H1 (cell line): ENCODE measurements around the gene UBA3. TPM values are rescaled to one million over a fixed set of nuclear protein-coding genes. Genes with fewer than 3 reads are reported as not detected.
A peak's percentile ranks its signal among the peaks of the same experiment; 100 is the strongest.

Experiments used
- CTCF ChIA-PET: fragments of 300-600 bp; sonication (Branson Sonifier 250); formaldehyde crosslinking; loops from one replicate; lab custom pipeline; 2021; ENCODE audit not compliant: partially characterized antibody; lab: Charles Lee
- POLR2A ChIA-PET: fragments of 300-600 bp; sonication (Branson Sonifier 250); formaldehyde crosslinking; loops from one replicate; lab custom pipeline; 2021; ENCODE audit warnings: inconsistent platforms; ENCODE audit not compliant: partially characterized antibody; lab: Charles Lee
- DNase-seq, 2 experiments: peaks; one replicate each; pipeline versions ENCODE4 v3.0.0 to v3.0.0-alpha.2; 2010 to 2022; ENCODE audit warnings: low spot score in 2 of 2, low read depth in 1 of 2, mixed read lengths in 1 of 2
- FAIRE-seq: peaks from 2 replicates; lab custom pipeline; 2011; peaks lifted over from hg19 to GRCh38; lab: Jason Lieb, UNC
- H2AFZ ChIP-seq: 2 replicates; pipeline ENCODE4 v1.8.1; 2012; ENCODE audit warnings: low read length, inconsistent platforms
- H2AK5ac ChIP-seq: 2 replicates; pipeline ENCODE4 v1.6.1; 2013; ENCODE audit warnings: low read depth, low read length
- H2BK120ac ChIP-seq: replicated peaks from 2 replicates; pipeline ENCODE3; 2013; ENCODE audit warnings: low read depth, low read length, inconsistent platforms
- H2BK12ac ChIP-seq: 2 replicates; pipeline ENCODE4 v1.6.1; 2013; ENCODE audit warnings: low read depth, low read length
- H2BK15ac ChIP-seq: 2 replicates; pipeline ENCODE4 v1.6.1; 2013; ENCODE audit warnings: low read length
- H2BK20ac ChIP-seq: 2 replicates; pipeline ENCODE4 v1.6.1; 2013; ENCODE audit warnings: low read length
- H2BK5ac ChIP-seq: 2 replicates; pipeline ENCODE4 v1.6.1; 2013; ENCODE audit warnings: low read depth, low read length
- H3K14ac ChIP-seq: 2 replicates; pipeline ENCODE4 v1.6.1; 2013; ENCODE audit warnings: inconsistent platforms; ENCODE audit not compliant: insufficient read length
- H3K18ac ChIP-seq: 2 replicates; pipeline ENCODE4 v1.6.1; 2013; ENCODE audit warnings: low read length; ENCODE audit errors: extremely low read depth
- H3K23ac ChIP-seq: 2 replicates; pipeline ENCODE4 v1.6.1; 2013; ENCODE audit warnings: inconsistent platforms; ENCODE audit not compliant: insufficient read length
- H3K23me2 ChIP-seq: 2 replicates; pipeline ENCODE4 v1.6.1; 2013; ENCODE audit warnings: low read depth, low read length
- H3K27ac ChIP-seq: 2 replicates; pipeline ENCODE4 v1.6.1; 2011; ENCODE audit warnings: low read depth, low read length, inconsistent platforms
- H3K27me3 ChIP-seq, 4 experiments: replicated peaks in 1 of 4; 1 replicate in 1 of 4; 2 replicates in 3 of 4; pipeline versions ENCODE4 v1.6.1 to v1.8.1; 2011 to 2013; ENCODE audit warnings: low read length in 3 of 4, mild to moderate bottlenecking in 3 of 4, inconsistent platforms in 2 of 4, mixed read lengths in 2 of 4, moderate library complexity in 1 of 4; ENCODE audit not compliant: control insufficient read depth in 3 of 4, insufficient read depth in 3 of 4; ENCODE audit errors: extremely low read depth in 1 of 4
- H3K36me3 ChIP-seq, 4 experiments: 2 replicates each; pipeline versions ENCODE4 v1.6.1 to v1.8.1; 2011 to 2013; ENCODE audit warnings: mild to moderate bottlenecking in 4 of 4, low read length in 3 of 4, moderate library complexity in 2 of 4, control low read depth in 1 of 4, inconsistent platforms in 1 of 4; ENCODE audit not compliant: insufficient read depth in 4 of 4, control insufficient read depth in 2 of 4
- H3K4ac ChIP-seq: replicated peaks from 2 replicates; pipeline ENCODE3; 2013; ENCODE audit warnings: low read length, low read depth, mixed read lengths, inconsistent platforms; ENCODE audit not compliant: insufficient read length
- H3K4me1 ChIP-seq, 4 experiments: replicated peaks in 1 of 4; 1 replicate in 1 of 4; 2 replicates in 3 of 4; pipeline versions ENCODE4 v1.6.1 to v1.8.1; 2011 to 2013; ENCODE audit warnings: low read length in 3 of 4, inconsistent platforms in 2 of 4, mixed read lengths in 1 of 4; ENCODE audit not compliant: insufficient read depth in 4 of 4, control insufficient read depth in 3 of 4
- H3K4me2 ChIP-seq, 2 experiments: 2 replicates each; pipeline versions ENCODE4 v1.6.1 to v1.8.1; 2011 to 2013; ENCODE audit warnings: low read depth in 2 of 2, low read length in 2 of 2, control low read depth in 1 of 2, inconsistent platforms in 1 of 2, mild to moderate bottlenecking in 1 of 2; ENCODE audit not compliant: insufficient read depth in 1 of 2
- H3K4me3 ChIP-seq, 4 experiments: fragments of 200-600, 300-600 bp in 1 of 4; sonication (generic), shearing (Covaris generic), sonication (Bioruptor Twin) in 1 of 4; 2 replicates each; pipeline versions ENCODE4 v1.5.1 to v1.8.1; 2011 to 2016; ENCODE audit warnings: low read length in 4 of 4, low read depth in 3 of 4, control low read depth in 2 of 4, inconsistent platforms in 2 of 4, mild to moderate bottlenecking in 2 of 4, mixed read lengths in 1 of 4, moderate library complexity in 1 of 4; ENCODE audit not compliant: insufficient read depth in 2 of 4; ENCODE audit errors: extremely low read depth in 1 of 4
- H3K56ac ChIP-seq: replicated peaks from 2 replicates; pipeline ENCODE3; 2013; ENCODE audit warnings: low read depth, mild to moderate bottlenecking, mixed read lengths, low read length, inconsistent platforms; ENCODE audit not compliant: insufficient read length
- H3K79me1 ChIP-seq: 2 replicates; pipeline ENCODE4 v1.6.1; 2013; ENCODE audit warnings: low read depth, low read length, control low read depth
- H3K79me2 ChIP-seq, 2 experiments: 2 replicates each; pipeline versions ENCODE4 v1.6.1 to v1.8.1; 2012 to 2013; ENCODE audit warnings: low read length in 2 of 2, mild to moderate bottlenecking in 2 of 2, inconsistent platforms in 1 of 2; ENCODE audit not compliant: insufficient read depth in 2 of 2, control insufficient read depth in 1 of 2
- H3K9ac ChIP-seq, 4 experiments: replicated peaks in 1 of 4; 1 replicate in 1 of 4; 2 replicates in 3 of 4; pipeline versions ENCODE4 v1.6.1 to v1.8.1; 2011 to 2013; ENCODE audit warnings: low read depth in 3 of 4, low read length in 3 of 4, control low read depth in 2 of 4, mild to moderate bottlenecking in 2 of 4, moderate library complexity in 2 of 4, inconsistent platforms in 1 of 4; ENCODE audit errors: extremely low read depth in 1 of 4
- H3K9me3 ChIP-seq, 2 experiments: 2 replicates each; pipeline versions ENCODE4 v1.6.1 to v1.8.1; 2012 to 2013; ENCODE audit warnings: mild to moderate bottlenecking in 2 of 2, moderate library complexity in 2 of 2, control low read depth in 1 of 2, inconsistent platforms in 1 of 2, low read depth in 1 of 2, low read length in 1 of 2, mixed read lengths in 1 of 2; ENCODE audit not compliant: insufficient read depth in 2 of 2
- H4K20me1 ChIP-seq, 2 experiments: replicated peaks in 1 of 2; 2 replicates each; pipeline versions ENCODE3 to v1.8.1; 2011 to 2013; ENCODE audit warnings: inconsistent platforms in 2 of 2, low read length in 2 of 2, mild to moderate bottlenecking in 1 of 2; ENCODE audit not compliant: insufficient read depth in 2 of 2, control insufficient read depth in 1 of 2
- H4K5ac ChIP-seq: 2 replicates; pipeline ENCODE4 v1.6.1; 2013; ENCODE audit warnings: low read length, low read depth, mixed read lengths, inconsistent platforms; ENCODE audit not compliant: insufficient read length
- H4K8ac ChIP-seq: 2 replicates; pipeline ENCODE4 v1.8.0; 2013; ENCODE audit warnings: mild to moderate bottlenecking, moderate library complexity, low read length, inconsistent platforms; ENCODE audit not compliant: insufficient read depth; ENCODE audit errors: extremely low read depth
- H4K91ac ChIP-seq: replicated peaks from 2 replicates; pipeline ENCODE3; 2013; ENCODE audit warnings: low read length, mixed read lengths, inconsistent platforms; ENCODE audit not compliant: insufficient read length
- BRCA1 ChIP-seq: IDR thresholded peaks from 2 replicates; pipeline ENCODE4 v1.6.1; 2012; ENCODE audit warnings: low read depth, low read length, improper control_type of control experiment
- CHD1 ChIP-seq: IDR thresholded peaks from 2 replicates; pipeline ENCODE4 v1.6.1; 2012; ENCODE audit warnings: low read depth, low read length, improper control_type of control experiment
- NANOG ChIP-seq: IDR thresholded peaks from 2 replicates; pipeline ENCODE4 v1.6.1; 2011; ENCODE audit warnings: low read length, low read depth, mild to moderate bottlenecking, inconsistent platforms; ENCODE audit not compliant: insufficient read depth, poor library complexity, severe bottlenecking
- WGBS, 2 experiments: shearing (Covaris generic) in 1 of 2; methylation state at CpG; one replicate each; pipeline versions ENCODE4 v1.1.6 to v1.1.7; 2013 to 2015; ENCODE audit warnings: low lambda C conversion rate in 2 of 2, mixed read lengths in 2 of 2, inconsistent platforms in 1 of 2, low coverage in 1 of 2, missing lambda C conversion rate in 1 of 2; ENCODE audit not compliant: insufficient replicate concordance in 2 of 2, insufficient coverage in 1 of 2, insufficient read length in 1 of 2; ENCODE audit errors: extremely low coverage in 1 of 2, missing lambda C conversion rate in 1 of 2; 5-methylcytosine and 5-hydroxymethylcytosine counted together
- polyA plus RNA-seq, 7 experiments: library from polyadenylated mRNA; depleted of rRNA in 3 of 7; stranded (reverse) in 5 of 7; unstranded in 2 of 7; fragments of >200 nt in 5 of 7; fragments of 200-250 nt in 2 of 7; gene quantifications; 1 replicate in 5 of 7; 2 replicates in 1 of 7; 4 replicates in 1 of 7; pipeline versions ENCODE4 v1.2.1 to v1.2.3, GENCODE V29; 2011 to 2013; ENCODE audit warnings: missing spikeins in 2 of 7, mixed read lengths in 2 of 7
- total RNA-seq: library from RNA; stranded (reverse); fragmentation: NEBNext Ultra II Directional; extraction: Animal tissue kit (Norgen Biotek cat#: 25700); gene quantifications from 2 replicates; pipeline ENCODE4 v1.2.1, GENCODE V29; 2021

Gene UBA3
- total and polyA plus RNA-seq, 2 of the 8 experiments (the other 6 are each of a cell fraction or from before 2014, with no cell fraction given), result 40.8 to 97.8 TPM

DNA sequence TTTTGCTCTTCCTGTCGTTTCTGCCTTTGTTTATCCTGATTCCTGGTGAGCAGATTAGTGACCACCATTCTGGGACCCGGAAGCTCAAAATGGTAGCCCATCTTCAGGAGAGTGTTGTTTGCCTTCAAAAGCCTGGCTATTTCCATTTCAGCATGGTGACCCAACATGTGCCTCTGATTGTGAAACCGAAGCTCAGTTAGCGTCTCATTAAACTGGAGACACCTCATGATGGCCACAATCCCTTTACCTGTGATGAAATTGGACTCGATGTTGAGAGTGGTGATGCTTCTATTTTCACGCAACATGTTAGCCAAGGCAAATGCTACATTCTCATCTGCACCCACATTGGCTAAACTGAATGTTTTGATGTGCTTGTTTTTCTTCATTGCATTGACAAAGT is 39.0 kb upstream of the UBA3 start:
- H2AK5ac ChIP-seq, result no peak overlapping the region
- H3K9ac ChIP-seq, result no peak overlapping the region
- no peak overlapping the region for H3K27ac ChIP-seq
- H3K4me3 ChIP-seq, result no peak overlapping the region
- no peaks in the 10 kb centered on the region for H4K20me1 ChIP-seq
- no peak overlapping the region for H2BK5ac ChIP-seq
- no peaks in the 10 kb centered on the region for H3K36me3 ChIP-seq
- H4K8ac ChIP-seq, result no peak overlapping the region
- H3K18ac ChIP-seq, result no peak overlapping the region
- H3K23me2 ChIP-seq, result no peaks in the 10 kb centered on the region
- H2BK12ac ChIP-seq, result no peak overlapping the region
- POLR2A ChIA-PET, result no interaction called here
- DNase-seq, result no peak
- CTCF ChIA-PET, result interaction anchor here (0.6 to 6.3 kb wide), 21 partner anchors 12 to 552 kb away, joined by 3 to 59 read pairs (median 4); no protein-coding TSS in a partner anchor
- H2BK120ac ChIP-seq, result no peak overlapping the region
- H3K4me2 ChIP-seq, result no peak overlapping the region
- no peak overlapping the region for H3K56ac ChIP-seq
- 0 out of 2 replicates have a peak overlapping the region, but pooled peaks have one; percentile 45 for H2AFZ ChIP-seq
- no peaks in the 10 kb centered on the region for H3K27me3 ChIP-seq
- no peak overlapping the region for H4K5ac ChIP-seq
- no peak overlapping the region for H2BK20ac ChIP-seq
- no peaks in the 10 kb centered on the region for H3K79me2 ChIP-seq
- H3K14ac ChIP-seq, result no peak overlapping the region
- 92% methylated on average over 6 of the region's 6 CpGs; no CpG with 5 or more reads in 1 of the 2 experiments for WGBS, 2 experiments
- H3K4ac ChIP-seq, result no peak overlapping the region
- no peak for FAIRE-seq
- H2BK15ac ChIP-seq, result no peak overlapping the region
- H4K91ac ChIP-seq, result no peak overlapping the region
- no peaks in the 10 kb centered on the region for H3K79me1 ChIP-seq
- H3K23ac ChIP-seq, result no peak overlapping the region
- no peaks in the 10 kb centered on the region for H3K9me3 ChIP-seq
- H3K4me1 ChIP-seq, result no peaks in the 10 kb centered on the region
- TF ChIP-seq NANOG, result no peak
- TF ChIP-seq CHD1, result no peak
- no peak for TF ChIP-seq BRCA1
